WI38 (cell line): ENCODE results near the gene KIAA0930.

Source experiments
- H3K4me3 ChIP-seq: 2 replicates; pipeline ENCODE4 v1.5.1; 2011; ENCODE audit warnings: low read depth, mild to moderate bottlenecking, control low read depth, low read length
- CTCF ChIP-seq: IDR thresholded peaks from 2 replicates; pipeline ENCODE4 v1.5.1; 2012; ENCODE audit warnings: low read depth, mild to moderate bottlenecking, control low read depth, low read length

KIAA0930 gene

GRCh38 chr22:45239681-45240051 lies 1.0 kb downstream of the KIAA0930 start:
- peak overlapping the region; percentile 75 for H3K4me3 ChIP-seq
- no peak for TF ChIP-seq CTCF

- TF ChIP-seq CTCF, result no peak
- peak overlapping the region; percentile 75 for H3K4me3 ChIP-seq
These were observed 1.6 kb downstream of the KIAA0930 start for GRCh38 chr22:45238957-45239680.

- no peak for TF ChIP-seq CTCF
These were observed 2.4 kb downstream of the KIAA0930 start for GRCh38 chr22:45238076-45238956.

GRCh38 chr22:45237065-45237990 lies 3.4 kb downstream of the KIAA0930 start:
- no peak overlapping the region for H3K4me3 ChIP-seq
- TF ChIP-seq CTCF, result no peak

More at GRCh38 chr22:45238076-45238956, 2.4 kb downstream of the KIAA0930 start:
- no peak overlapping the region for H3K4me3 ChIP-seq

- TF ChIP-seq CTCF, result no peak
- no peak overlapping the region for H3K4me3 ChIP-seq
These were observed 4.8 kb downstream of the KIAA0930 start for GRCh38 chr22:45235851-45236342.

- no peak overlapping the region for H3K4me3 ChIP-seq
- TF ChIP-seq CTCF, result no peak
These were observed 5.5 kb downstream of the KIAA0930 start for GRCh38 chr22:45235101-45235777.
